PFSK-1 (cell line): ENCODE results near the gene FAM234A.

ENCODE experiments used
- FOXP2 ChIP-seq: optimal IDR thresholded peaks from 2 replicates; pipeline ENCODE3; 2011; ENCODE audit warnings: borderline replicate concordance, control low read depth, inconsistent platforms; ENCODE audit not compliant: insufficient read depth; ENCODE audit errors: extremely low read length, extremely low read depth
- POLR2AphosphoS5 ChIP-seq: IDR thresholded peaks from 2 replicates; pipeline ENCODE4 v1.6.1; 2012; ENCODE audit warnings: low read depth, mild to moderate bottlenecking, control low read depth, low read length, moderate library complexity
- REST ChIP-seq, 2 experiments: IDR thresholded peaks; 2 replicates each; pipeline versions ENCODE4 v1.6.1 to v1.8.0; 2011 to 2012; ENCODE audit warnings: low read depth in 2 of 2, low read length in 2 of 2, control low read depth in 1 of 2, inconsistent platforms in 1 of 2, mild to moderate bottlenecking in 1 of 2, moderate library complexity in 1 of 2; ENCODE audit not compliant: insufficient read depth in 1 of 2
- SIN3A ChIP-seq: IDR thresholded peaks from 2 replicates; pipeline ENCODE4 v1.6.1; 2012; ENCODE audit warnings: mild to moderate bottlenecking, low read length, moderate library complexity, borderline replicate concordance; ENCODE audit not compliant: insufficient read depth
- TAF1 ChIP-seq: IDR thresholded peaks from 2 replicates; pipeline ENCODE4 v1.6.1; 2012; ENCODE audit warnings: low read length, control low read depth, borderline replicate concordance; ENCODE audit not compliant: insufficient read depth

The FAM234A gene

GRCh38 chr16:259226-259625 is 24.6 kb downstream of the FAM234A start:
- TF ChIP-seq FOXP2 (no peak), SIN3A (no peak), REST (IDR thresholded peaks at IDR 0.05; ENCODE audit: insufficient read depth in 1 of 2, low read depth in 2 of 2, low read length in 2 of 2) (no peak), POLR2AphosphoS5 (no peak), TAF1 (no peak)

GRCh38 chr16:259814-260253 is 25.2 kb downstream of the FAM234A start:
- no peak for TF ChIP-seq TAF1
- TF ChIP-seq REST (IDR thresholded peaks at IDR 0.05; ENCODE audit: insufficient read depth in 1 of 2, low read depth in 2 of 2, low read length in 2 of 2) = no peak
- no peak for TF ChIP-seq FOXP2
- TF ChIP-seq SIN3A = no peak
- no peak for TF ChIP-seq POLR2AphosphoS5

- TF ChIP-seq TAF1 (no peak), SIN3A (no peak), REST (IDR thresholded peaks at IDR 0.05; ENCODE audit: insufficient read depth in 1 of 2, low read depth in 2 of 2, low read length in 2 of 2) (no peak), POLR2AphosphoS5 (no peak), FOXP2 (no peak)
These were observed 25.7 kb downstream of the FAM234A start for GRCh38 chr16:260326-260725.

- TF ChIP-seq TAF1 (no peak), REST (IDR thresholded peaks at IDR 0.05; ENCODE audit: insufficient read depth in 1 of 2, low read depth in 2 of 2, low read length in 2 of 2) (no peak), FOXP2 (no peak), SIN3A (no peak), POLR2AphosphoS5 (no peak)
These were observed 26.5 kb downstream of the FAM234A start for GRCh38 chr16:261031-261691.
